Erythroblast (primary cell): Measurements from ENCODE around the gene TACSTD2.

Source experiments
- GATA1 ChIP-seq: IDR thresholded peaks from 2 replicates; pipeline ENCODE4 v1.6.1; 2011; ENCODE audit warnings: low read depth, mild to moderate bottlenecking, control low read depth, low read length, moderate library complexity
- POLR2A ChIP-seq: IDR thresholded peaks from 2 replicates; pipeline ENCODE4 v1.6.1; 2011; ENCODE audit warnings: mild to moderate bottlenecking, low read length

DNA sequence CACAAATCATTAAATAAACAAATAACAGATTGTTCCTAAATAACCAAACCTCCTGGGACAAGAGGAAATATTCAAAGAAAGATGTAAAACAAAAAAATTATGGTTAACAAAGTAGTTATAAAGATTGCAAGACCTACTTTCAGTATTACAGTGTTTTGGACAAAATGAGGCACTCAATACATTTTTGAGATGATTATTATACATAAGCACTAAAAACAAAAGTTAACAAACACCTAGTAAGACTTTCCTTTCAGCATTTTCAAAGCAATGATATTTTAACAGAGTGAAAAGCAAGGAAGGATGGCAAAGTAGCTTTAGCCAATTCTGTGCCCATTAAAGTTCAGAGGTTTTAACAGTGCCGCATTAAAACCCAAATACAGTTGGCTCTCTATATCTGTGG, 47.8 kb downstream of the TACSTD2 start:
- TF ChIP-seq POLR2A = no peak
- no peak for TF ChIP-seq GATA1
